Activated CD4-positive, alpha-beta T cell treated with anti-CD3 and anti-CD28 coated beads, Interleukin-2, Interleukin-6, amounts not matched to agents 100 ng/mL and 50 ng/mL, durations not matched to agents 16 hours and 8 hours (primary cell): ENCODE measurements around the gene ZNF275.
"Not testable (repeated sequence)": the region's sequence is repeated elsewhere in the genome, so short reads cannot be mapped to it uniquely, and the experiment has no call there.

Source experiments
- DNase-seq: peaks from one replicate; pipeline ENCODE4 v3.0.0-alpha.2; 2020

The ZNF275 gene

GRCh38 chrX:153319295-153320046, 14.5 kb upstream of the ZNF275 start:
- DNase-seq: no peak

GRCh38 chrX:153320047-153320443, 13.9 kb upstream of the ZNF275 start:
- not testable (repeated sequence) for DNase-seq

GRCh38 chrX:153320555-153321184, 13.3 kb upstream of the ZNF275 start:
- no peak for DNase-seq

- no peak for DNase-seq
These were observed 12.4 kb upstream of the ZNF275 start, which contains the start of gene PNMA6F for GRCh38 chrX:153321381-153322124. PNMA6F (minus strand) TSS chrX:153321767; CDS start chrX:153320674, 1,093 bp downstream.

GRCh38 chrX:153327561-153327960, 6.4 kb upstream of the ZNF275 start:
- no peak for DNase-seq

GRCh38 chrX:153333266-153333665, 687 bp upstream of the ZNF275 start:
- DNase-seq: no peak

- no peak for DNase-seq
These were observed 822 bp downstream of the ZNF275 start for GRCh38 chrX:153334654-153335295.

GRCh38 chrX:153336121-153336894, 2.4 kb downstream of the ZNF275 start:
- DNase-seq: peak; percentile 9

- no peak for DNase-seq
These were observed 3.0 kb downstream of the ZNF275 start for GRCh38 chrX:153336988-153337387.

GRCh38 chrX:153338836-153339235, 4.9 kb downstream of the ZNF275 start:
- peak; percentile 12 for DNase-seq

GRCh38 chrX:153339662-153340061, 5.7 kb downstream of the ZNF275 start:
- DNase-seq: no peak

GRCh38 chrX:153340111-153340510, 6.2 kb downstream of the ZNF275 start:
- DNase-seq: no peak

- DNase-seq: no peak
These were observed 9.0 kb downstream of the ZNF275 start for GRCh38 chrX:153342762-153343558.

- no peak for DNase-seq
These were observed 9.7 kb downstream of the ZNF275 start for GRCh38 chrX:153343674-153344073.

GRCh38 chrX:153347530-153347929, 13.6 kb downstream of the ZNF275 start:
- DNase-seq: no peak

GRCh38 chrX:153348421-153348820, 14.5 kb downstream of the ZNF275 start:
- DNase-seq: peak; percentile 19

GRCh38 chrX:153349952-153350351, 16.0 kb downstream of the ZNF275 start:
- DNase-seq: no peak

- no peak for DNase-seq
These were observed 18.0 kb downstream of the ZNF275 start for GRCh38 chrX:153351981-153352380.

GRCh38 chrX:153352858-153353257, 18.9 kb downstream of the ZNF275 start:
- no peak for DNase-seq

GRCh38 chrX:153353416-153353815, 19.5 kb downstream of the ZNF275 start:
- no peak for DNase-seq

- no peak for DNase-seq
These were observed 23.9 kb downstream of the ZNF275 start for GRCh38 chrX:153357877-153358276.
